Cardiac fibroblast (primary cell): ENCODE data around the gene SMPD2.

Experiments
- DNase-seq, 2 donors: peaks; one replicate each; pipeline versions ENCODE4 v3.0.0 to v3.0.0-alpha.2; 2010; ENCODE audit warnings: low read depth in 2 of 2
- H3K4me3 ChIP-seq, 2 donors: replicated peaks in 1 of 2; 1 replicate in 1 of 2; 2 replicates in 1 of 2; pipeline ENCODE4 v1.5.1; 2011; ENCODE audit warnings: low read depth in 2 of 2, low read length in 2 of 2, mild to moderate bottlenecking in 2 of 2, moderate library complexity in 1 of 2
- TF ChIP-seq, protein P1 (sequence below): IDR thresholded peaks from one replicate; pipeline ENCODE4 v1.5.1; 2011; ENCODE audit warnings: low read depth, mild to moderate bottlenecking, low read length, inconsistent platforms

SMPD2 gene

DNA sequence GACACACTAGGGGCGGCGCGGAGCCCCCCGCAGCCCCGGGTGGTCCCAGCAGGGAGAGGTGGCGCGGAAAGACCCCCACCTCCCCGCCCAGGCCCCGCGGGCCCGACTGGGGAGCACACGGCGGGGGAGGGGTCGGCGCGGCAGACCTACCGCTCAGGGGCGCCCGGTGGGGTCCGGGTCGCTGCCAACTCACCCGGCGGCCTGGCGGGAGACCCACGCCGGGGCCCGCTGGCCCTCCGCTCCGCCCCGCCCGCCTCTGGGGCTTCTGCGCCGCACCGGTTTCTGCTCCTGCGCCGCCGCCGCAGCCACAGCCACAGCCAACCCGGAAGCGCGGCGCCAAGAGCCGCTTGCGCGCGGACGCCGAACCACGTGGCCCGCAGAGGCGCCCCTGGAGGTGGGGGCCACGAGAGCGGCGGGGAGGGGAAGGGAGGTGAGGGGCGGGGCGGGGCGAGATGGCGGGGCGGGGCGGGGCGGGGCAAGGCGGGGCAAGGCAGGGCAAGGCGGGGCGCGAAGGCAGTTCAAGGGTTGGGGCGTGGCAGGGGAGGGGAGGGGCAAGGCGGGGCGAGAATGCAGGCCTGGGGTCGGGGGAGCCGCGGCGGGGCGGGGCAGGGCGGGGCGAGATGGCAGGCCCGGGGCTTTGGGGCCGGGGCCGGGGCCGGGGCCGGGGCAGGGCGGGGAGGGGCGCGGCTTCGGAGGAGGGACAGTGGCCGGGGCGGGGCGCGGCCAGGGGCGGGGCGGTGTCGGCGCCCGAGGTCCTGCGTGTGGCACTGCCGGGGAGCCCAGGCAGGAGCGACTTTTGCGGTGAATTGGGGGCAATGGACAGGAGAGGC, 42.6 kb downstream of the SMPD2 start, which contains the start of gene ZBTB24:
Gene ZBTB24 (minus strand): TSS at position 315 of the 830 bp plus-strand sequence. CDS start 1,193 bp downstream, outside the sequence.
- TF ChIP-seq, protein P1, sequence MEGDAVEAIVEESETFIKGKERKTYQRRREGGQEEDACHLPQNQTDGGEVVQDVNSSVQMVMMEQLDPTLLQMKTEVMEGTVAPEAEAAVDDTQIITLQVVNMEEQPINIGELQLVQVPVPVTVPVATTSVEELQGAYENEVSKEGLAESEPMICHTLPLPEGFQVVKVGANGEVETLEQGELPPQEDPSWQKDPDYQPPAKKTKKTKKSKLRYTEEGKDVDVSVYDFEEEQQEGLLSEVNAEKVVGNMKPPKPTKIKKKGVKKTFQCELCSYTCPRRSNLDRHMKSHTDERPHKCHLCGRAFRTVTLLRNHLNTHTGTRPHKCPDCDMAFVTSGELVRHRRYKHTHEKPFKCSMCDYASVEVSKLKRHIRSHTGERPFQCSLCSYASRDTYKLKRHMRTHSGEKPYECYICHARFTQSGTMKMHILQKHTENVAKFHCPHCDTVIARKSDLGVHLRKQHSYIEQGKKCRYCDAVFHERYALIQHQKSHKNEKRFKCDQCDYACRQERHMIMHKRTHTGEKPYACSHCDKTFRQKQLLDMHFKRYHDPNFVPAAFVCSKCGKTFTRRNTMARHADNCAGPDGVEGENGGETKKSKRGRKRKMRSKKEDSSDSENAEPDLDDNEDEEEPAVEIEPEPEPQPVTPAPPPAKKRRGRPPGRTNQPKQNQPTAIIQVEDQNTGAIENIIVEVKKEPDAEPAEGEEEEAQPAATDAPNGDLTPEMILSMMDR, result no peak
- DNase-seq, result peak; percentile 85 to 94
- H3K4me3 ChIP-seq, result peak within 1 kb of the TSS; percentile 70 to 77

- DNase-seq, result no peak
- TF ChIP-seq, protein P1, result no peak
- peak overlapping the region; percentile 47 to 77 for H3K4me3 ChIP-seq
Observed at GRCh38 chr6:109483735-109484057, 43.2 kb downstream of the SMPD2 start.

DNA sequence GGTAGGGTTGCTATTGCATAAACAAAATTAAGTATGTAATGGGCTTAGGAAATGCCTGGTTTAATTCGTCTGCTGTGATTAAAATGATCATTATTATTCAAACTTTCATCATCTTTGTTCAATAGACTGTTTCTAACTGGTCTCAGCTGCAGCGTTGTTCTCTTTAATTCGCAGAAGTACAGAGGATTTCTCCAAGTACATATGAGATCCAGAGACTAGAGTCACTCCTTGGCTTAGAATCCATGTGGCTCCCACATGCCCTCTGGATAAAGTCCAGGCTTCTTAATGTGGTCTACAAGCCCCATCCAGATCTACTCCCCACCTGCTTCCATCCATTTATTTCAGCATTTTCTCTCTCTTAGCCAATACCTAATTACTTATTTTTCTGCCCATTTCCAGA, 43.6 kb downstream of the SMPD2 start:
- TF ChIP-seq, protein P1, result no peak
- no peak overlapping the region for H3K4me3 ChIP-seq
- no peak for DNase-seq

- no peak for DNase-seq
- no peak overlapping the region for H3K4me3 ChIP-seq
- TF ChIP-seq, protein P1, result no peak
Observed at GRCh38 chr6:109485266-109485935, 44.9 kb downstream of the SMPD2 start.

GRCh38 chr6:109486068-109486467, 45.5 kb downstream of the SMPD2 start:
- H3K4me3 ChIP-seq, result no peak overlapping the region
- no peak for DNase-seq
- TF ChIP-seq, protein P1, result no peak

GRCh38 chr6:109488001-109488400, 47.5 kb downstream of the SMPD2 start:
- no peak for DNase-seq
- TF ChIP-seq, protein P1, result no peak
- H3K4me3 ChIP-seq, result no peak overlapping the region
